ENCODE results near the gene HMGXB4.

HMGXB4 gene

DNA sequence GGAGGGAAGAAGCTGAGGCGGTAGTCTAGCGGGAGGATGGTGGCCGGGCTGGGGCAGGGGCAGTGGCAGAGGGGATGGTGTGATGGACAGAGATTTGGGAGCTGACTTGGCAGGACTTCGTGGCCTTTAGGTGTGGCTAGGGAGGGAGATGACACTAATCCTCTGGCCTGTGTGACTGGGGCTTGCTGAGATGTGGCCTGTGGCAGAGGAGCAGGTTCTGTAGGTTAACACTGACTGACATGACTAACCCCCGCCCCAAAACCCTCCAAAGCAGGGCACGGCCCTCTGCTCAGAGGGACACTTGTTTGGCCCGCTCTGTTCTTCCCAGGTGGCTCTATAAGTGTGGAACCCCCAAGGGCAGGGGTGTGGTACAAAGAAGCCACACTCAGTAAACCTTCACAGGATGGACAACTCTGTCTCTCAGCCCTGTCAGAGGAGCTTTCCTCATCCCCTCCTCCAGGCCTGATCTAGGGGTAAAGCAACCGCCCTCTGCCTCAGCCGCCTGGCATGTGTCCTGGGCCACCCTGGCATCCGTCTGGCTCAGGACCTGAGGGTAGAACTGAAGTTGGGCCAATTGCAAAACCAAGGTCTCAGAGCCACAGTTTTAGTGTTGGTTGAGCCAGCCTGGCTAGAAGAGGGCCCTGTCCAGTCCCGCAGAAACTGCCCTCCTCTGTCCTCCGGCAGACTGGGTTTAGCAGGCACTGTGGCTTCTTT, 58.0 kb downstream of the HMGXB4 start:
- TF ChIP-seq, protein P1, sequence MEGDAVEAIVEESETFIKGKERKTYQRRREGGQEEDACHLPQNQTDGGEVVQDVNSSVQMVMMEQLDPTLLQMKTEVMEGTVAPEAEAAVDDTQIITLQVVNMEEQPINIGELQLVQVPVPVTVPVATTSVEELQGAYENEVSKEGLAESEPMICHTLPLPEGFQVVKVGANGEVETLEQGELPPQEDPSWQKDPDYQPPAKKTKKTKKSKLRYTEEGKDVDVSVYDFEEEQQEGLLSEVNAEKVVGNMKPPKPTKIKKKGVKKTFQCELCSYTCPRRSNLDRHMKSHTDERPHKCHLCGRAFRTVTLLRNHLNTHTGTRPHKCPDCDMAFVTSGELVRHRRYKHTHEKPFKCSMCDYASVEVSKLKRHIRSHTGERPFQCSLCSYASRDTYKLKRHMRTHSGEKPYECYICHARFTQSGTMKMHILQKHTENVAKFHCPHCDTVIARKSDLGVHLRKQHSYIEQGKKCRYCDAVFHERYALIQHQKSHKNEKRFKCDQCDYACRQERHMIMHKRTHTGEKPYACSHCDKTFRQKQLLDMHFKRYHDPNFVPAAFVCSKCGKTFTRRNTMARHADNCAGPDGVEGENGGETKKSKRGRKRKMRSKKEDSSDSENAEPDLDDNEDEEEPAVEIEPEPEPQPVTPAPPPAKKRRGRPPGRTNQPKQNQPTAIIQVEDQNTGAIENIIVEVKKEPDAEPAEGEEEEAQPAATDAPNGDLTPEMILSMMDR (IDR thresholded peaks at IDR 0.05; ENCODE audit: borderline replicate concordance, insufficient read depth, low read depth, low read length) = no peak

DNA sequence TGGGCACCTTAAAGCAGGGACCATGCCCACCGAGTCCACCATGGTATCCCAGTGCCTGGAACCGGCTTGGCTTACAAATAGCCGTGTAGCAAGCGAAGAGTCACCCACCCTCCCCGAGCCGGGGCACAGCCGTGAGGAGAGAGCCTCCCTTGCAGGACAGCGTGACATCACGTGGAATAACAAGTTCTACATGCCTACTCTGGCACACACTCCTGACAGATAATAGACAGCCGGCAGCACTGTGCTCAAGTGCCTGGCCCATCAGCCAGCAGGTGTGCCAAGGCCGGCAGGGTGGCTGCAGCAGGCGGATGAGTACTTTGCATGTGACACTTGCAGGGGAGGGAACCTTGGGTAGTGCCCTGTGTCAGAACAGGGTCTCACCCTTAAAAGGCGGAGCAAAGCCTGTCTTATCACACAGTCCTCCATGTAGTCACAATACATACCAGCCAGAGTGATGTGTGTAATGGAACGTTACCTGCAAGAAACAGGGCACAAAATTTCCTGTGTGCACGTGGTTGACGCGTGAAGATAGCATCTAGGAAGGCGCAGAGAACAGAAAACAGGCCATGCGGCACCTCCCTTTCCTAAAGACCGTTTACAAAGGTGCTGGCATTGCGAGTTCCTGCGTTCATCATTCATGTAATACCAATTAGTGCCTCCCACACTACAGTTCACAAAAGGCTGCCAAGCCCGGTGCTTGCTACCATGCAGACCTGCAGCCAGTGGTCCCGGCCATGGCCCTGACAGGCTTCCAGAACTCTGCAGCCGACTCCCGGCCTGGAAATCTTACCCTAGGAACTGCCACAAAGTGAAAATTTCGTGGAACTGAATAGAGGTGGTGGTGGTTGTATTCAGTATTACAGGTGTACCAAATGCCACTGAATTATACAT, 58.8 kb downstream of the HMGXB4 start:
- H3K4me3 ChIP-seq (ENCODE audit: low read depth, low read length) = no peak overlapping the region
- TF ChIP-seq, protein P1 (IDR thresholded peaks at IDR 0.05; ENCODE audit: borderline replicate concordance, insufficient read depth, low read depth, low read length) = no peak

More for the DNA sequence above, 58.0 kb downstream of the HMGXB4 start:
- no peak overlapping the region for H3K4me3 ChIP-seq (ENCODE audit: low read depth, low read length)

DNA sequence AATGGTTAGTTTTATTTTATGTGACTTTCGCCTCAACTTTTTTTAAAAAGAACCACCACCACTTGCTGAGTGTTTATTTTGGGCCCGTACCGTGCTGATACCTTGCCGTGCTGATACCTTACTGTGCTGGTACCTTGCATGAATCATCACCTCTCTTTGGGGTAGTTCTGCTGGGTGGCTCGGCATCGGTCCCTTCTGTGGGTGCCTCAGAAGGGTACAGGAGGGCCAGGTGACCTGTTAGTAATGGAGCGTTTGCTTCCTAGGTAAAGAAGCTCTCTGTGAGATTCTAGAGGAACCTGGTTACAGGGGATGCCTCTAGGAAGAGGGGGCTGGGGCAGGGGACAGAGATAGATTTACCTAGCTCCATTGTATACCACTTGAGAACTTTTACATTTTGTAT, 59.5 kb downstream of the HMGXB4 start:
- H3K4me3 ChIP-seq (ENCODE audit: low read depth, low read length) = no peak overlapping the region
- TF ChIP-seq, protein P1 (IDR thresholded peaks at IDR 0.05; ENCODE audit: borderline replicate concordance, insufficient read depth, low read depth, low read length) = no peak

DNA sequence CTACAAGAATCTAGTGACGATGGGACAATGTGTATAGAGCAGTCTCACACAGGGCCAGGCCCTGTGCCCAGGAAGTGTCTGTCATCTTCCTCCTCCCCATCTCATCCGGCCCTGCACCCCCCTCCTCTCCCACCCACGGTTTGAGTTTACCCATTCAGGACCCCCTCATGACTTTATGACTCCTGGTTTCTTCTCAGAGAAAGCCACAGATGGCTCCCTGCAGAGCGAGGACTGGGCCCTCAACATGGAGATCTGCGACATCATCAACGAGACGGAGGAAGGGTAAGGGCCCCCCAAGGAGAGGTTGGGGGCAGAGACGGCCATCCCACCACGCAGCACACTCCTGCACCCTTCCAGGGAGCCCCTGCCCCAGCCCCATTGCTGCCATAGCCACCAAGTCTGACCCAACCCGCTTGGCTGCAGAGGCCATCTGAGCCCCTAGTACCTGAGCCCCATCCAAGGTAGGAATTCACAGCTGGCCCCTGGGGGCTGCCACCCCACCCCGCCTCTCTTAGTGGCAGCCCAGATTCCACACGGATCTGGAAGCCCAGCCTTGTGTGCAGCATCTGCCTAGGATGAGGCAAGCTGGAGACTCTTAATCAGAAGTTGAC, 60.5 kb downstream of the HMGXB4 start:
- TF ChIP-seq, protein P1 (IDR thresholded peaks at IDR 0.05; ENCODE audit: borderline replicate concordance, insufficient read depth, low read depth, low read length) = no peak
- no peak overlapping the region for H3K4me3 ChIP-seq (ENCODE audit: low read depth, low read length)

DNA sequence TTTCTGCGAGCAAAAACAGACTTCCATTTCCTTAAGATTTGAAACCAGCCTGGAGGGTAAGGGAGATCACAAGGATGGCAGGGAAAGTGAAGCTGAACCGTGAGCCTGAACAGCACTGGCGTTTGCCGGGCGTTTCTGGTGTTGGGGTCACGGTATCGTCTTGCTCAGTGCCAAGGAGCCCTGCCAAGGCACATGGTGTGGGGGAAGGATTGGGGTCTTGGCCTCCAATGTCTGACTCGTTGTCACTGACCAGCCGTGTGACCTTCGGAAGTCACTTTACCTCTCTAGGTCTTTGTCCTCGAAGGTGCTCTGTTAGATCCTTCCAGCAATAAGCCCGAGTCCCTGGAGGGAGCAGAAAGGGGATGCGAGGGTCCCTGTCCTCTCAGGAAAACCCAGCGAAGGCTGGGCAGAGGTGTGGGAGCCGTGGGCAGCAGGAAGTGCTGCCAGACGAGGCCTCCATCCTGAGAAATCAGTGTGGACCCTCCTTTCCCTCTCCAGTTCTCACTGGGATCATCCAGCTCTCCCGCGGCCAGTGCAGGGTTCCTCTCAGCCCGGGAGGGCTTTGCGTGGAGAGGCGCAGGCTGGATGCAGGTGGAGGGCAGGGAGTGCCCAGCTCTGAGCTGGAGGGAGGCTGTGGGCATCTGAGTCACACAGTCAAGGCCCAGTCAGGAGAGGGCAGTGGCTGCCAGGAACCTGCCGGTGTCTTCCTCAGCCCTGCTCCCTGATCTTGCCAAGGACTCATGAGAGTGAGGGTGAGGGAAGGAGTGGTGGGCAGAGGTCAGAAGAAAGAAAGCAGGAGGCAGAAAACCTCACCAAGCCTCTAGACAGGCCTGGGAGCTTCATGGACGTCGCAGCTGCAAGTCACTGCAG, 61.3 kb downstream of the HMGXB4 start:
- no peak overlapping the region for H3K4me3 ChIP-seq (ENCODE audit: low read depth, low read length)
- TF ChIP-seq, protein P1 (IDR thresholded peaks at IDR 0.05; ENCODE audit: borderline replicate concordance, insufficient read depth, low read depth, low read length) = no peak

DNA sequence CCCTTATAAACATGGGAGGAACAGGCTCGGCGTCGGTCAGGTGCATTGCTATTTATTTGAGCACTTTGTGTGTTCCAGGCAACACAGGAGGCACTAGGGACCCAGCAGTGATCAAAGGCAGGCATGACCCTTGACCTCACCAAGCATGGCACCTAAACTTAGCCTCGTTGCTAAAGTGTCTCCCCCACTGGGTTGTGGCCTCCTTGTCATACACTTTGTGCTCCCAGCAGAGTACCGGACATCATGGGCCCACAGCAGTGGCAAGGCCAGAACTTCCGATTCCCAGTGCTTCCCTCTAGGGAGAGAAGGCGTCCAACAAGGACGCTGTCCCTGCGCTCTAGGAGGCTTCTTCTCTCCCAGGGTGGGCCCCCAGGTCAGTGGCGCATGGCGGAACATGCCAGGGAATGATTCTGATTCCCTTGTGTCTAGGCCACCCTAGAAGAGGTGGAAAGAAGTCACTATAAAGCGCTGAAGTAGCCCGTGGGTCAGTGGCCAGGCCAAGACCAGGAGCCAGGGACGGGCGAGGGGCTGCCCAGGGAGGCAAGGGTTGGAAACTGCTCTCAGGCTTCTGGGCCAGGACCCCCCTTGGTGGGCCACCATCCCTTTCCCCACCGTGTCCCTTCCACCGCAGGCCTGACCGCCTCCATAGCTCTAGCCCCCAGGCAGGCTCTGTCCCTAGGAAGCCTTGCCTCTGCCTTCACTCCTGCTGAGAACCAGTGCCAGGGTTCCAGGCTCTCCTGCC, 62.1 kb downstream of the HMGXB4 start:
- TF ChIP-seq, protein P1 (IDR thresholded peaks at IDR 0.05; ENCODE audit: borderline replicate concordance, insufficient read depth, low read depth, low read length) = no peak
- H3K4me3 ChIP-seq (ENCODE audit: low read depth, low read length) = no peak overlapping the region

Data from GM12875 (cell line).